Activated CD4-positive, alpha-beta T cell treated with anti-CD3 and anti-CD28 coated beads, Interleukin-2, Interleukin-6, amounts not matched to agents 100 ng/mL and 50 ng/mL, durations not matched to agents 16 hours and 8 hours (primary cell): ENCODE results near the gene PRKAG3.

ENCODE experiments used
- DNase-seq: peaks from one replicate; pipeline ENCODE4 v3.0.0-alpha.2; 2020

Gene PRKAG3

DNA sequence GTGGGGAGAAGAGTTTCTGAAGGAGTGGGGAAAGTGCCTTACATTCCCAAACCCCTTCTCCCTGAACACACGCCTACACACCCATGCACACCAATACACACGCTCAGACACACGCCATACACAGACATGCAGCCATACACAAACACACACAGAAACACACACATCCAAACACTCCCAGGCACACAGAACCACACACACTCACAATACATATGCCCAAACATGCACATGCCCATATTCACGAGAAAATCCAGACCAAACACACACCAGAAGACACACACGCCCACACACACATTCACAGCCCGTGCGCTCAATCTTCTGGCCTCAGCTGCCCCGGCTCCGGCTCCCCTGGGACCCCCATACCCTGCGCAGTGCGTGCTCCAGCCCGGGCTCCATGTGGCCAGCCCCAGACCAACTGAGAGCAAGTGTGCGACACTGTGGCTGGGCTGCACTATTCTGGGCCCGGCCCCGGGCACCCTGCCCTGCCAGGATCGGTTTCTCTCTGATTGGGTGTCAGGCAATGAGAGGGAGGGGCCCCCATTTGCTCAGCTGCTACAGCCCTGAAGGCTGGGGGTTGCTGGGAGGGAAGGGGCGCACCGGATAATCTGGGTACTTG lies at the start of gene PRKAG3:
Gene PRKAG3, minus strand, starts transcription at position 426 of the 613 bp plus-strand sequence.
- DNase-seq: no peak

DNA sequence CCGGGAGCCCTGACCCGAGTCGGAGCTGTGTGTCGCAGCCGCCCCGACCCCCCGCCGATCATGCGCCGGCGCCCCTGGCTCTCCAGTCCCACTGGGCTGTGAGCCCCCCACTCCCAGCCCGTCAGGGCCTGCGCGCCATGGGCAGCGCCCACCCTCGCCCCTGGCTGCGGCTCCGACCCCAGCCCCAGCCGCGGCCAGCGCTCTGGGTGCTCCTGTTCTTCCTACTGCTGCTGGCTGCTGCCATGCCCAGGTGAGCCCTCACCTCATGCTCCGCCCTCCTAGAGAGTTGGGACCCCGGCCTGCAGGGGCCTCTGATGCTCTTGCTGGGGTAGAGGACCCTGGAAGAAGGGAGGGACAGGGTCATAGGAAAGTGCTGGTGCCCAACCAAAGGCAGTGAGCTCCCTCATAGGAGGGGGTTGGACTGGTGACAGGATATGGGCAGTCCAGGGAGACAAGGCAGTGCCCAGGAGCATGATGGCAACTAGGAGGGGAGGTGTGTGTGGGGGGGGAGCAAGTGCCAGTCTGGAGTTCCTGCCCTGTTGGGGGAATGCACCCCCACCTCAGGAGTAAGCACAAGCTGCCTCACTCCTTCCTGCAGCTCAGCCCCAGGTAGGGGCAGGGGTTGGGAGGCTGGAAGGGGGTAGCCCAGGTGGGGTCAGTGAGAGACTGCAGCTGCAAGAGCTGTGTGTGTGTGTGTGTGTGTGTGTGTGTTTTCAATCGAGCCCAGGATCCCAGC lies 49.4 kb upstream of the PRKAG3 start:
- DNase-seq: no peak

DNA sequence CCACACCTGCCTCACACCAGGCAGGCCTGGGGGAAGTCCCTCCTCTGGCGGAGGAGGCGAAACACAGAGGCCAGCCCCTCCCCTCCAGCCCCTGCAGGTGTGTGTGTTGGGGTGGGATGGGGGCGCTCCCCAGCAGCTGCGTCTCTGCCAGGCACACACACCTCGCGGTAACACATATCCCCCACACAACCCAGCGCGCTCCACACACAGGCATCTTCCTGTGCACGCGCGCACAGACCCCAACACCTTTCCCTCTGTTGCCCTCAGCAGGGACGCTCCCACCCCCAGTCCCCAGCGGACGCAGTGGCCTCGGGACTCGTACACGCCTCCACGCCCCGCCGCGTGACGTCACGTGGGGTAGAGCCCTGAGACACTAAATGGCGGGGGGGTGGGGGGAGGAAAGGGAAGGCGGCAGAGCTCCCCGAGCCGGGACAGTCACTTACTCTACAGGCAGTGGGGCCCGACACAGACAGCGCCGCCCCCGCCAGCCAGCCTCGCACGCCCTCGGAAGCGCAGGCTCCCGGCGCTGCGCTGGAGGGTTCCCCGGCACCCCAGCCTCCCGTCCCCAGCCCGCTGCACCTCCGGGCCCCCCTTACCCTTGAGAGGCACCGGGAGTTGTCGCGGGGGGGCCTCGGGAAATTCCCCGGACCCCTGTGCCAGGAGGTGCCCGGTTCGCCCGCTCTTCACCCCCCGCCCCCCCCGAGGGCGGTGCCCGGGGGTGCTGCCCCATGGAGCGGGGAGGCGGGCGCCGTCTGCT lies 48.7 kb upstream of the PRKAG3 start, which contains the start of gene WNT10A:
Gene WNT10A, plus strand, starts transcription at position 751 of the 757 bp plus-strand sequence. CDS start 144 bp downstream, outside the sequence.
- peak; percentile 38 for DNase-seq

DNA sequence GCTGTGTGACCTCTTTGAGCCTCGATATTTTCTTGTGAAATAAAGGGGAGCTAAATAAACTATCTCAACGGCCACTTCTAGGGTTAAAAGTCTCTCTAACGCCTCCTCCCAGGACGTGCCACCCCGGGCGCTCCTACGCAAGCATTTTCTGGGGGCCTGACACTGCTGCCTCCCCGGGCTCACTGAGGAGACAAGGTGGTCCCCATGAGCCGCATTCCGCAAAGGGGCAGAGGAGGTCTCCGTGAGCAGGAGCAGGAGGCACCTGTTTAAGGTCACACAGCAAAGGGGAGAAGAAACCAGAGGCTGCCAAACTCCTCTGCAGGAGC lies 48.1 kb upstream of the PRKAG3 start:
- no peak for DNase-seq

DNA sequence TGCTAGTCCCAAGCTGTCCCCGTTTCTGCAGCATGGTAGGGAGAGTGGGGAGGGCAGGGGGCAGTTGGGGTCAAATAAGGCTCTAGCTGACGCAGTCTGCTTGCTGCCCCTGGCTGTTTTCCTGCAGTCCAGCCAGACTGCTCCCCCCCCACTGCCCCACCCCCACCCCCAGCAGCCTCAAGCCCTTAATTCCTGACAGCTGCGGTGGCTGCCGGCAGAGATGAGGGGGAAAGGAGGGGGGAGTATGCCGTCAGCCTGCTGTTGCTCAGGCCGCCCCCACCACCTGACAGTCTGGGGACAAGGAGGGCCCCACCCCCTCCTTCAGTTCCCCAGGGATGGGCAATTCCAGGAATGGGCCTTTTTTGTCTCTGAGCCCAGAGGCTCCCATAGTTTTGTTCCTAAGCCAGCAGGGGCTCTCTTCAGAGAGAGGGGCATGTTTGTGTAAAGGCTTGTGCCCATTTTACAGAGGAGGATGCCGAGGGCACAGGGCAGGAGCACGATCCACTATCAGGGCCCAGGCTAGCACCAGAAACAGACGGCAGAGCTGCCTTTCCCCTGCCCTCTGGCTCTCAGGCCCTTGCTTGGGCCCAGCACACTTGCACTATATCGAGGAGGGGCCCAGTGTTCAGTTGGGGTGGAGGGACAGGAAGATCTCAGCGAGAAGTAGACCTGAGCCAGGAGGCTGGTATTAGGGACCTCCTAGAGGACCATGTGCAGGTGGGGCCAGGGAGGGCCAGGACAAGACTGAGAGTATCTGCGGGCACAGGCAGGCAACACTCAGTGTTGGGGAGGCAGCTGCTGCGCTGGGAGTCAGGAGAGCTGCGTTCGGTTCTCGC lies 47.5 kb upstream of the PRKAG3 start:
- no peak for DNase-seq

DNA sequence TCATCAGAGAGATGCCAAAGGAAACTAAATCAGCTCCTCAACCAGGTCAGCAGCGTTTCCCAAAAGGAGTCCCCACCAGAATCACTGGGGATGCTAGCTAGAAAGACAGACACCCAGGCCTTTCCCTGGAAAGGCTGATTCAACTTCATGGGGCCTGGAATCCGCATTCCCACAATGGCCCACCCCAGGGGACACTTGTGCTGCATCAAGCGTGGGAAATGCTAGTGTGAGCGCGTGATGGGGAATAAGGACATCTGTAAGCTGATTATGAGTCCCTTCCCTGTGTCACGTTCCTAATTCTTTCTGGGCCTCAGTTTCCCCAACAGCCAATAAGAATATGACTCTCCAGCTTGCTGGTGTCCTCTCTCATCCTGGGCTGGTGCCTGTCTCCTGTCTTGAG lies 46.9 kb upstream of the PRKAG3 start:
- no peak for DNase-seq

DNA sequence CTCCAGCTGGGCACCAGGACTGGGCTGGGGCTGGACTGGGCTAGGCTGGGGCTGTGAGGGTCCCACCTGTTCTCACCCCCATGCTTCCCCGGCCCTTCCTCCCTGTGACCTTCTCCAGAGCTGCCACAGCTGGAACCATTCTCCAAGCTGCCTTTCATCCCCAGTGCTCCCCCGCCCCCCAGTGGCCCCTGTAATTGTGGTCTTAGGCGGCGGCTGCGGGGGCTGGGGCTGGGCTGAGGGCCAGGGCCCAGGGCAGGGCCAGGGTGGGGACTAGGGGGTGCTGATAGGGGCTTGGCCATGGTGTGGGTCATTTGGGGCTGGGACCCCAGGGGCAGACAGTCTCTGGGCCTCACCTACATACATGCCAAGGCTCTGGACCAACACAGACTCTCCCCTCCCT lies 46.3 kb upstream of the PRKAG3 start:
- no peak for DNase-seq

DNA sequence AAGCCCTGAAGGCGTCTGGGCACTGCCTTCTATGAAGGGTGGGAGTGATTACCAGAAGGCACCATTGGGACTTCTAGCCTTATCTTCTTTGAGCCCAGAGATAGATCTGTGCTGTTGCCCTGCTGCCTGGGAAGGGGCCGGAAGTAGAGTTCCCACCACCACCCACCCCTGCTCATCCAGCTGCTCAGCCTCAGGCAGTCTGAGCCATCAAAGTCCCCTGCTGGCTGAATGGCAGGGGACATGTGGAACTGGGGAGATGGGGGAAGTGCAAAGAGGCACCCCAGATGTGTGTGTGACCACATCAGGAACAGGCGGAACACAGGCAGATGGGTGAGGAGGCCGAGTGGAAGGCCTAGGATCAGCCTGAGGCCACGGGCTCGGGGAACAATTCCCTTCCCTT lies 45.7 kb upstream of the PRKAG3 start:
- no peak for DNase-seq

DNA sequence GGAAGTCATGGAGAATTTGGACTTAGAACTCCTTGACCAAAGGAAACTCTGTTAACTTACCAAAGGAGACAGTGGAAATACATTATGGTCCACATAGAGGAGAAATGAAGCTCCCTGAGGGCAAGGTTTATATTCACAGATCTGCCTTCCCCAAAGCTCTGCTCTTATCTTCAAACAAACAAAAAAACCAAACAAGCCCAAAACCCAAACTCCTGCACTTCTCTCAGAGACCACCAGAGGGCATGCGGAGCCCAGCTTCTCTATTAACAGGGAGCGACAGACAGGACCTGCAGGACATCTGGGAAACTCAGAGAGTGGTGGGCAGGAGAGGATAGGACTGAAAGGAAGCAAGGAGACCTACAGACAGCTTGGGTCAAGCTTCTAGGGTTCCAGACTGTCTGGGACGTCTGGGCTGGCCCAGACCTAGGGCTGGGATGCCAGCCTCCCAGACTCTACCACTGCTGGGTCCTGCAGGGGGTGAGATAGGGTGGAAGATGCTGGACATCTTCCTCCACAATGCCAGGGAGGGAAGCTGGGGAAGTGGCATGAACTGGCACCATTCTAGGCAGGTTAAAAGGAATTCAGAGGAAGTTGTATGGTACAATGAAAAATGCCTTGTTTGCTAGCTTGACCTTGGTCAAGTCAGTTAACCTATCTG lies 45.1 kb upstream of the PRKAG3 start:
- DNase-seq: peak; percentile 79

DNA sequence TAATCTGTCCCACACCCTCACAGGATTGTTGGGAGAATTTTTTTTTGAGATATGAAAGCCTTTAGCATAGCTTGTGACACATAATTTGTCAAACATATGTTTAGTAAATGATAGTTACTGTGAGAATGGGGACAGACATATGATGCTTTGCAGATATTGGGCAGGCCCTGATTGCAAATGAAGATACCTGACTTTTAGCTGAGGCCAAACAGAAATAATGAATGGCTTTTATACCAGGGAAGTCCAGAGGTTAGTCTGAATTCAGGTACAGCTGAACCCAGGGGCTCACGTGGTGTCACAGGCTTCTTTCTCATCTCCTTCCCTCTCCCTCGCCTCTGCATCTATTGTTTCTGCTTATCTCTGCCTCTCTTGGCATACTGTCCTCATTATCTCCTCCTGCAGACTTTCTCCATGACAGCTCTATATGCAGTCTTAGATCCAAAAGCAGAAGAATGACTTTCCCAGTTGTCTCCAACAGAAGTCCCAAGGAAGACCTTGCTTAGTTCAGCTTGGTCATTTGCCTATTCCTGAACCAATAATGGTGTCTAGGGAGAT lies 44.2 kb upstream of the PRKAG3 start:
- DNase-seq: no peak

DNA sequence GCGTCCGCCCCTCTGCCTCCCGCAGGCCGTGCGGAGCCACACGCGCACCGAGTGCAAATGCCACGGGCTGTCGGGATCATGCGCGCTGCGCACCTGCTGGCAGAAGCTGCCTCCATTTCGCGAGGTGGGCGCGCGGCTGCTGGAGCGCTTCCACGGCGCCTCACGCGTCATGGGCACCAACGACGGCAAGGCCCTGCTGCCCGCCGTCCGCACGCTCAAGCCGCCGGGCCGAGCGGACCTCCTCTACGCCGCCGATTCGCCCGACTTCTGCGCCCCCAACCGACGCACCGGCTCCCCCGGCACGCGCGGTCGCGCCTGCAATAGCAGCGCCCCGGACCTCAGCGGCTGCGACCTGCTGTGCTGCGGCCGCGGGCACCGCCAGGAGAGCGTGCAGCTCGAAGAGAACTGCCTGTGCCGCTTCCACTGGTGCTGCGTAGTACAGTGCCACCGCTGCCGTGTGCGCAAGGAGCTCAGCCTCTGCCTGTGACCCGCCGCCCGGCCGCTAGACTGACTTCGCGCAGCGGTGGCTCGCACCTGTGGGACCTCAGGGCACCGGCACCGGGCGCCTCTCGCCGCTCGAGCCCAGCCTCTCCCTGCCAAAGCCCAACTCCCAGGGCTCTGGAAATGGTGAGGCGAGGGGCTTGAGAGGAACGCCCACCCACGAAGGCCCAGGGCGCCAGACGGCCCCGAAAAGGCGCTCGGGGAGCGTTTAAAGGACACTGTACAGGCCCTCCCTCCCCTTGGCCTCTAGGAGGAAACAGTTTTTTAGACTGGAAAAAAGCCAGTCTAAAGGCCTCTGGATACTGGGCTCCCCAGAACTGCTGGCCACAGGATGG lies 42.0 kb upstream of the PRKAG3 start:
- DNase-seq: no peak

DNA sequence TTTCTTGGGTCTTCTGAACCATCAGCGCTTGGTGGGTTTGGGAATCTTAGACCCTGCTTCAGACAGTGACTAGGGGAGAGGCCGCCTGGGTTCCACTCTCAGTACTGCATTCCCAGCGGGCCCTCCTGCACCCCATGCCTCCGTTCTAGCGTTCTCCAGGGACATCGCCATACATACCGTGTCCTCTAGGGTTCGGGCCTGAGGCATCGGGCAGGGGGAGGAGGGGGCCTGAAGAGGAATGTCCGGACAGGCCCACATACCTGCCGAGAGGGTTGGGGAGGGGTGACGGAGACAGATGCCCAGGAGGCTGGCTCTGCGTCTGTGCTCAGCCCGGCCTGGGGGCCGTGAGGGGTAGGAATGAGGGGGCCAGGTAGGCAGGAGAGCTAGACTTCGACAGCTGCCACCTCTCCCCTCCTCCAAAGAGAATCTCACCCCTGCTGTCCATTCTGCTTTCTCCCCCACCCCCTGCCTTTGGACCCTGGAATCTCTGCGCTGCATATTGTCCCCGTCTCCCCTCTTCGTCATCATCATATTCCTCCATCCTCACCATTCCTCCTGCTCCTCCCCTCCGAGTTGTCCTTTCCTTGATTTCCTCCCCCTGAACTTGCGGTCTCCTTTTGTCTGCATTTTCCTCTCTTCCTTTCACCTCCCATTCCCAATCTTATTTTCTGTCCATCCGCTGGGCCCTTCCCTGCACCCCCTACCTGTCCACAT lies 41.2 kb upstream of the PRKAG3 start:
- DNase-seq: no peak

DNA sequence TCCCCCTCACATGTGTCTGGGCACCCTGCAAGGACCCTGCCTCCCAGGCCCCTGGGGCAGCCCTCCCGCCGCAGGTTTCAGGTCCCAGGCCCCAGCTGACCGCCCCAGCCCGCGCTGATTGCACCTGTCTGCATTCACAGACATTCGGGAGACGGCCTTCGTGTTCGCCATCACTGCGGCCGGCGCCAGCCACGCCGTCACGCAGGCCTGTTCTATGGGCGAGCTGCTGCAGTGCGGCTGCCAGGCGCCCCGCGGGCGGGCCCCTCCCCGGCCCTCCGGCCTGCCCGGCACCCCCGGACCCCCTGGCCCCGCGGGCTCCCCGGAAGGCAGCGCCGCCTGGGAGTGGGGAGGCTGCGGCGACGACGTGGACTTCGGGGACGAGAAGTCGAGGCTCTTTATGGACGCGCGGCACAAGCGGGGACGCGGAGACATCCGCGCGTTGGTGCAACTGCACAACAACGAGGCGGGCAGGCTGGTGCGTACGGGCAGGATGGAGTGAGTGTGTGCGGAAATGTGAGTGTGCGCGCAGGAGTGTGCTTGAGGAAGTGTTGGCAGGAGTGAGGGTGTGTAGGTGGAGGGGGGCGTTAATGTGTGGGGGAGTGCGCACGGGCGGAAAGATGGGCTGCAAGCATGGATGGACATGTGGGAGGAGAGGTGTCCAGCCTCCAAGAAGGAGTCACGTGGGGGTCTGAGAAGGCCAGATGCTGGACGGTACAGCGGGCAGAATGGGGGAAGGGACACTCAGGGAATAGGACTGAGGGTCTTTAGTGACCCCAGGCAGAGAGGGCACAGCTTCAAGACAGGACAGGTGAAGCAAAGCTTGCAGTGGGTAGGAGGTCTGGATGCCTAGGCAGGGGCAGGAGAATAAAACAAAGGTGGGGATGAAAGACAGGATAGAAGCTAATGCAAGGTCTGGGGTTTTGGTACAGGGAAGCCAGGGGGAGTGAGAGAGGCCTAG lies 40.0 kb upstream of the PRKAG3 start:
- DNase-seq: no peak

DNA sequence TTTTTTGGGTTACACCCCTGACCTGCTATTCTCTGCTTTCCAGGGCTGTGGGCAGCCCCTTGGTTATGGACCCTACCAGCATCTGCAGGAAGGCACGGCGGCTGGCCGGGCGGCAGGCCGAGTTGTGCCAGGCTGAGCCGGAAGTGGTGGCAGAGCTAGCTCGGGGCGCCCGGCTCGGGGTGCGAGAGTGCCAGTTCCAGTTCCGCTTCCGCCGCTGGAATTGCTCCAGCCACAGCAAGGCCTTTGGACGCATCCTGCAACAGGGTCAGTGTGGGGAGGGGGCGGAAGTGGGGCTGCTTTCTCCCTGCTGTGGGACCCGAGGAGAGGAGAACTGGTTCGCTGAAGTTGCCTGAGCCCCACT lies 39.4 kb upstream of the PRKAG3 start:
- no peak for DNase-seq

DNA sequence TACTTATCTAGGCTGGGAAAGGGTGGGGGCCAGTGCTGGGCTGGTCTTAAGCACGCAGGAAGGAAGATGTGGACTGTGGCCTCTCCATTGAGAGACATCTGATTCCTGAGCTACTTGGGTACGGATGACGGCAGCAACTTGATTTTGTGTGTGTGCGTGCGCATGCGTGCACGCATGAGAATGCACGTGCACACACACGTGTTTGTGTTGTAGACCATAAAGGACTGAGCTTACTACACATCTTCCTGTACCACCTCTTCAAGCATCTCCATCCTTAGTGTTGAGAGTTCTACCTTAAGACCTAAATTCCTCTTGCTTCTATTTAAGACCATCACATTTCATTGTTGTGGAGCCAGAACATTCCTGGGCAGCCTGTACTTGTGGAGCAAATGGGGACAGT lies 37.5 kb upstream of the PRKAG3 start:
- no peak for DNase-seq

DNA sequence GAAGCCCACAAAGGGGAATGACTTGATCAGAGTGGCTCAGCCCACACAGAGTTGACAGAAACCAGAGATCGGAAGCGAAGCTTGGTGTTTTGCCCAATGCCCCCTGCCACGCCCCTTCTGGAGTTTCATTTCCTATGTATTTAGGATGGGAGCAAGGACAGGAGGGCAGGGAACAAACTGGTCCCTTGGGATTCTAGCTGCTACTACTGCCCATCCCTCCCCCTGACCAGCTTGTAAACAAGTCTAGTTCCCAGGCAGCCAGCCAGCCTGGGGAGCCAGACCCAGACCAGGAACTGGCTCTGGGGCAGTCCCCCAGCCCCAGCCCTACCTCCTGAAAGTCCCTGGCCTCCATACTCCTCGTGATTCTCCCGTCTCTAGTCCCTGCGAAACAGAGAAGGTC lies 36.3 kb upstream of the PRKAG3 start:
- DNase-seq: no peak

DNA sequence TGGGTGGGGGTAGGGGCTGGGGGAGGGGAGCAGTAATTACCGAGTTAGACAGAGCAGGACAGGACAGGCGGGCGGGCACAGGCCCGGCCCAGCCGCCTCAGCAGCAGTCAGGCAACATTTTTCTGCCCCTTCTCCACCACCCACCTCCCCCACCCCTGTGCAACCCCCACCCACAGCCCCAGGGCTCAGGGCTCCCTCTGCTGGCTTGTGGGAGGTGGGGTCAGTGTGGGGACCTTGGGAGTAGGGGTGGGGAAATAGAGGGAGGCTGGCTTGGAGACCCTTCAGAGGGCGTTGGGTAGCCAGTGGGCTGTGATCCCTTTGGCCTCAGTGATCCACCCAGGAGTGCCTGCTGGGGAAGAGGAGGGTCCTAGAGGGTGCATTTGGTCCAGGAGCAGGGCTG lies 34.4 kb upstream of the PRKAG3 start:
- no peak for DNase-seq

DNA sequence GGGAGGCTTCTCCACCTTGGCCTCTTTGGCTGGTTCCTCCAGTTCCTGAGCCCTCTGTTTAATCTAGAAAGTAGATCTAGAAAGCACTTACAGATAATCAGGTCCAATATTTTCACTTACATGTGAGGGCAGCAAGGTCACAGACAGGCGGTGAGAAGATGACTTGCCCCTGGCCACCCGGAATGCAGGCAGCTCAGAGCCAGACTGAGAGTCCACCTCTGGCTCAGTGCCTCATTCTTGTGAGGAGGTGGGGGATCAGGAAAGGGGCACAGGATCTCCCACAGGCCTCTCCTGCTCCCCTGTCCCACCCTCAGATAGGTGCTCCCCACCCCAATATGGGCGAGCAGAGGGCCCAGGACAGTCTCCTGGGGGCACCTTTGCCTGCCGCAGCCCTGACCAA lies 33.8 kb upstream of the PRKAG3 start:
- DNase-seq: no peak

DNA sequence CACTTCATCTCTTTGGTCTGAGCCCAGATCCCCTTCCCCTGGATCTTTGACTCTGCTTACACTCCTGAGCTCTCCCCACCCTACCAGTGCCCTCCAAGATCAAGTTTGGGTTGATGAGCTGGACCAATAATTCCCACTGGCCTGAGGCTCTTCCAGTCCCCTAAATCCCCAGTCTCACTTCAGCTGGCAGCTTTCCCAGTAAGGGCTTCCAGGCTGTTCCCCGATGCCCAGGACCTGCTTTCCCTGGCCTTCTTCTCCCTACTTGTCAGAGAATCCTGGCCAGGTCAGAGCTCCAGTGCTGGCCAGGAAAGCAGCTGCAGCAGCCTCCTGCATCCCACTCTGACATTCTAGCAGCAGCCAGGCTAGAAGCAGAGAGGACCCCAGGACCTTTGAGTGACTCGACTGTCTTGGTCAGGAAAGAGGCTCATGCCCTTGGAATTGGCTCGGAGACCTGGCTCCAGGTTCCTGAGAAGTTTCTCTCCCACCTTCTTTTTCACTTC lies 31.5 kb upstream of the PRKAG3 start:
- no peak for DNase-seq
